CD4-positive, alpha-beta T cell treated with Interleukin-12 subunit alpha and Interleukin-12 subunit beta, for 1 hour (primary cell): ENCODE measurements around the gene PPP1R16B.
"Not testable (repeated sequence)": the region's sequence is repeated elsewhere in the genome, so short reads cannot be mapped to it uniquely, and the experiment has no call there.

Source experiments
- DNase-seq: peaks from one replicate; pipeline ENCODE4 v3.0.0-alpha.2; 2020

Gene PPP1R16B

GRCh38 chr20:38939686-38940085 lies 134.2 kb downstream of the PPP1R16B start:
- no peak for DNase-seq

DNA sequence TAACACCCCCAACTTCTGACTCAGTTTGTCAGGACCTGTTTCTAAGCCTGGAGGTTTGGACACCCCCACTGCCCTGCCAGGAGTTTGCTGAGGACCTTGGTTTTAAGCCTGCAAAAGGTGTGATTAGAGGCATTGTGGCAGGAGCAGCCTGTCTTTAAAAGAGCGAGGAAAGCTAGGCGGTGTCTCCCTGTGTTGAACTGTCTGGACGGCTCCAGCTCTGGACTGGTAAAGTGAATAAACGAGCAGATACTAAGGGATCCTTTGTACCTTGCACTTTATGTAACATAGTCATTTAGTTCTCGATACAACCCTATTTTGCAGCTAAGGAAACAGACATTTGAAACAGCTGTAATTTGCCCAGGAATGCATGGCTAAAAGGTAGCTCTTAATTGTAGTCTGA lies 135.1 kb downstream of the PPP1R16B start:
- no peak for DNase-seq

GRCh38 chr20:38941726-38942389 lies 136.4 kb downstream of the PPP1R16B start:
- DNase-seq: no peak

DNA sequence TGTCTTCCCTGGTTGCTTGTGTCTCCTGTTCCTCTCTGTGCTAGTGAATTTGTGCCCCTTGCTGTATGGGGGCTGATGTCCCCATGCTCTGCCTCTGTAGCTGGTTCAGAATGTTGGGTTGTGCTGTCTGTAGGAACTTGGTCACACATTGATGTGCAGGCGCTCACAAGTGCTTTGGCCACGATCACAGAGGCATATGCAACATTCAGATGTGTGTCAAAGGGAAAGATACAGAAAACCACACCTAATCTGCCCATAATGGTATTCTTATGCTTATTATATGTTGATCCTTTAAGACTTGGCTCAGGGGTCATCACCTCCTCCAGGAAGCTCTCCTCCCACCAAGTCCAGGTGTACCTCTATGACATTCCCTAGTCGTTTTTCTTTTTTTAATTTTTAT lies 139.5 kb downstream of the PPP1R16B start:
- no peak for DNase-seq

- DNase-seq: no peak
These were observed 141.3 kb downstream of the PPP1R16B start for GRCh38 chr20:38946836-38947235.

GRCh38 chr20:38947931-38948362 lies 142.4 kb downstream of the PPP1R16B start:
- no peak for DNase-seq

DNA sequence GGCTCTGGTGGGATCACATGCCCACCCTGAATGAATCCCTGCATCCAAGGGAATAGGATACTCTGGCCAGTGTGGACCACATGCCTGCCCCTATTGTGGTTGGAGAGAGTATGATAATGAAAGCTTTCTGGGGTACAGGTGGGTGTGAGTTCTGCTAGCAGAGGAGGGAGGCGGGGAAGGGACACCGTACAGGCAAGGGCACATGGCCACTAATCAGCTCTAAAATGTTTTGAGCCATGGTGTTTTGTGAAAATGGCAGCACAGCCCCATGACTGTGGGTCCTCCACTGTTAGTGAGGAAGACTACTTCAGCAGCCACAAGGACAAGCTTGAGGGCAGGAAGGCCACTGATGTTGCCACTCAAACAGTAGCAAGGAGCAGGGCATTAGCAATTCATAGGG lies 144.8 kb downstream of the PPP1R16B start:
- no peak for DNase-seq

DNA sequence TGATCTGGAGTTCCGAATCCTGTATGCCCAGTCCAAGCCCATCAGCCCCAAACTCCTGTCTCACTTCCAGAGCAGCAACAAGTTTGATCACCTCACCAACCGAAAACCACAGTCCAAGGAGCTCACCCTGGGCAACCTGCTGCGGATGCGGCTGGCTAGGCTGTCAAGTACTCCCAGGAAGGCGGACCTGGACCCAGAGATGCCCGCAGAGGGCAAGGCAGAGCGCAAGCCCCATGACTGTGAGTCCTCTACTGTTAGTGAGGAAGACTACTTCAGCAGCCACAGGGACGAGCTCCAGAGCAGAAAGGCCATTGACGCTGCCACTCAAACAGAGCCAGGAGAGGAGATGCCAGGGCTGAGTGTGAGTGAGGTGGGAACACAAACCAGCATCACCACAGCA lies 146.1 kb downstream of the PPP1R16B start:
- DNase-seq: no peak

GRCh38 chr20:38952153-38952552 lies 146.7 kb downstream of the PPP1R16B start:
- no peak for DNase-seq

DNA sequence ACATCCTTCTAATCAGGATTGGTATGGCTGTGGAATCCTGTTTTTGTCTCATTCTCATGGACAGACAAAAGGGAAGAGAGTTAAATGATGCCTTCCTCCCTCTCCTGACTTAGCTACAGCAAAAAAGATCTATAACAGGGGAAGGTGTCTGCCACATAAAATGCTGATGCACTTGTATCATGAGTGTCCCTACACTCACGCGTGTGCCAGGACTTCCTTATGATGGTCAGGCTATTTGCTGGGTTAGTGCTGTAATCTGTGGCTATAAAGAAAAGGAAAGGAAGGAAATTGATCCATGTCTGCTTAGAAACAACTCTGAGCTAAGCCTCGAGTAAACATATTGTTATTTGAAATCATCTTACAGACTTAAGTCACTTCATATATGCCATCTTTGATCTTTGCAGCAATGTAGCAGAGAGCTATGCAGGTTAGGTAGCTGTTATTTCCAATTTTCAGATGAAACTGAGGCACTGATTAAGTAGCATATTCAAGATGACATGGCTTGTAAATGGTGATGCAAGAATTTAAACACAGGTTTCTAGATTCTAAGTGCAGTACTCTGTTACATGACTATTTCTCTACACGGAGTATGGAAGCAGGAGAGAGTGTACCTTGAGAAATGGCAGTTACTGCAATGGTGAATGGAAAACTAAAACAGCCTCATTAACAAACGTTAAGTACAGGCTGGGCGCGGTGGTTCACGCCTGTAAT lies 148.3 kb downstream of the PPP1R16B start:
- DNase-seq: no peak

- DNase-seq: no peak
These were observed 151.9 kb downstream of the PPP1R16B start for GRCh38 chr20:38957235-38957876.

DNA sequence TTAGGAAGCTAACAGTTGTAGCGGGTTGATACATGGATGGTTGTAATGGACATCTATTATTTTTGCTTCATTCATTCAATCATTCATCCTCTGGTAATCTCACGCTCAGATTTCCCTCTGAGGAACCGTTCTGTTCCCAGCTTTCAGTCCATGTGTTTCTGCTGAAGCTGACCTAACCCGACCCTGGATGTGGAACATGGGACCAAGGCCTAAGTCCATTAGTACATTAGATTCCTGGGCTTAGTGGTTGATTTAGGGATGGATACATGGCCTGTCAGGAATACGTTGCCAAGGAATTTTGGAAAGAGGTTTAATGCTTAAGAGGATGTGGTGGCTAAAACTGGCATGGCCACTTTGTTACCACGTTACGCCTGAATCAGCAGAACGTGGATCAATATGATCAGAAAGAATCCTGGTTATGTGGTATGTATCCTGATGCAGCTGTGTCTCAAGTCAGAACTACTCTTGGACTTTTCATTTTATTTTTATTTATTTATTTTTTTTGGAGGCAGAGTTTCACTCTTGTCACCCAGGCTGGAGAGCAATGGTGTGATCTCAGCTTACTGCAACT lies 152.5 kb downstream of the PPP1R16B start:
- DNase-seq: no peak

DNA sequence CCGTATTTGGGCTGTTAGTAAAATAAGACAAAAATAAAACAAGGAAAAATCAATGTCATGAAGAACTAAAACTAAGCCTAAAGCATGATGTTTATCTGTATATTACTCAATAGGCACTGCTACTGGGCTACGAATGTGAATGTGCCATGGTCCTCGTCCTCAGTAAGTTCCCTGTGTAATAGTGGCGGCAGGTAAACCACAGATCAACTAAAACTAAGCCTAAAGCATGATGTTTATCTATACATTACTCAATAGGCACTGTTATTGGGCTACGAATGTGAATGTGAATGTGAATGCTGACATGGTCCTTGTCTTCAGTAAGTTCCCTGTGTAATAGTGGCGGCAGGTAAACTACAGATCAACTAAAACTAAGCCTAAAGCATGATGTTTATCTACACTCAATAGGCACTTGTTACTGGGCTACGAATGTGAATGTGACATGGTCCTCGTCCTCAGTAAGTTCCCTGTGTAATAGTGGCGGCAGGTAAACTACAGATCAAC lies 154.7 kb downstream of the PPP1R16B start:
- DNase-seq: not testable (repeated sequence)

DNA sequence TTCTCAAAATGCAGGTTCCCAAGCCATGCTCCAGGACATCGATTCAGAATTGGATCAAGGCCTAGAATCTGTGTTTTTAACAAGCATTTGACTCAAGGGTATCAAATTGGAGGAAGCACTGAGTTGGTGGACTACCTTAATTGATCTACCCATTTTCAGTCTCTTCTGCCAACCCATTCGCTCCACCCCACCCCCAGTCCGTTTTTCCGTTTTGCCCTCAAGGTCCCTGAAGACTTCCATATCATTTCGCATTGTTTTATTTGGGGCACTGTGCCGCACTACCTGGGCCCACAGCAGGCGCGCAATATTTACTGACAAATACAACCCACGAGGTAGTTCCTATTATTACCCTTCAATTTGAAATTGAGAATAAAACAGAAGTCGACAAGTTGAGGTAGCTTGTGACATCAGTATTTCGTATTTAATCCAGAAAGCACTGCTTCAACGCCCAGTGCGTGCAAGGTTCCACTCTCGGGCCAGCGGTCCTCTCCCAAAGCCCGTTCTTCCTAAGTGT lies 156.1 kb downstream of the PPP1R16B start:
- no peak for DNase-seq

DNA sequence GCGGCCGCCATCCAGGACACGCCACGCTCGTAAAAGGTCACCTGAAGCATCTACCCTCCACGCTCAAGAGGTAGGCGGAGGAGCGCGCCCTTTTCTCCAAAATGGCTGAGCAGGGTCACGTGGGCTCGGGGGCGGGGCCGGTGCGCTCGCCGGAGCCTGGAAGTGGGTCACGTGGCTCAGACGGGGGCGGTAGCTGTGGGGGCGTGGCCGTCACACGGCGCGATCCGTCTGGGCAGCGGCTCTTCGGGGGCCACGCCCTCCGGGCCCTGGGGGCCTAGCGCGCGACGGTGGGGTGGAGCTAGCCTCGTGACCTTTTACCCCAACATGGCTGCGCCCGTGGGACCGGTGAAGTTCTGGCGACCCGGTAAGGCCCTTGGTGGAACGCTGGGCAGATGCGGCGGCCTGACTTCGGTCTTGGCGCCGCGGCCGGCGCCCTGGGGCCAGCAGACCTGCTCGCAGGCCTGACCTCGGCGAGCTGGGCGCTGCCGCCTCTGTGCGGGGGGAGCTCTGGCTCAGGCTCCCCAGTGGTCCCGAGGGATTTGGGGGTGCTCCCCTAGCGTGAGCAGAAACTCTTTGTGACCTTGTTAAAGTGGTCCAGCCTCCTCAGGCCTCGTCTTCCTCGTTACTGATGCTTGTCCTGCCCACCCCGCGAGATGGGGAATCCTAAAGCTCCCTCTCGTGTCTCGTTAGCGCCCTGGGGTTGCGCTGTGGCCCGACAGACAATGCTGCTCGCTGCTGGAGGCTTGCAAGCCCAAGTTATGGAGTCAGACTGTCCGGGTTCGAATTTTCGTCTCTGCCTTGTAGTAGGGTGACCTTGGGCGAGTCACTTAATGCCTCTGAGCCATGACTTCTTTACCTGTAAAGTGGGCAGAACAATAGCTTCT lies 156.8 kb downstream of the PPP1R16B start, which contains the start of gene DHX35:
DHX35 (plus strand) TSS at position 301 of the 884 bp plus-strand sequence; CDS start at position 325, 24 bp downstream.
- peak; percentile 99 for DNase-seq

- DNase-seq: no peak
These were observed 157.5 kb downstream of the PPP1R16B start for GRCh38 chr20:38962928-38963401.

DNA sequence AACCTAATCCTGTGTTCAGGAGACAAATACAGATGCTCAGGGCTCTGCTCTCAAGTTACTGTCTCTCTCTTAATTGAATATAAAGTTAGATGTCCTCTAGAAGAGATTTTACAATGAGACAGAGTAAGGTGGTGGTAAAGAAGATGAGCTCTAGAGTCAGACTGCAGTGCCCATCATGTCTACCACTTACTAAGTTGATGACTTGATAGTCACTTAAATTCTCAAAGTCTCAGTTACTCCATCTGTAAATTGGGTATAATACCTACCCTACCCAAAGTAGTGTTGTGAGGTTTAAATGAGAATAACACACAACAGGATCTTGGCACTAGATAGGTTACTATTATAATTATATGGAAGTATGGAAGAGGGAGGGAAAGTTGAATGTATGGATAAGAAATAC lies 158.2 kb downstream of the PPP1R16B start:
- DNase-seq: no peak

- no peak for DNase-seq
These were observed 159.8 kb downstream of the PPP1R16B start for GRCh38 chr20:38965264-38965663.

DNA sequence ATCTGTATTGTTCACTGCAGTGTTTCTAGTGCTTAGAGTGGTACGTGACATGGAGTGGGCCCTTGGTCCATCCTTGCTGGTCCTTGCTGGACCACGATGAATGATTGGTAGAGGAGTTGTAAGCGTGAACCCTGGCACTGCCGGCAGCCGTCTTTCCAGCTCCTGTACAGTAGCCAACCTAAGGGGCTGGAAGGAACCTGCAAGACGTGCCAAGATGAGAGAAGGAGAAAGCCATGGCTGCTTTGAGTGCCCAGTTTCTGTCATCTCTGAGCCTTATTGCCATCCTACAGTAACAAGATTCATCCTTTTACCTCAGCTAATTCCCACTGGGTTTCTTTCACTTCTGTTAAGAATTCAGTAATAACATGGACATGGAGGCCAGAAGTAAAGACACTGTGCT lies 162.6 kb downstream of the PPP1R16B start:
- no peak for DNase-seq

DNA sequence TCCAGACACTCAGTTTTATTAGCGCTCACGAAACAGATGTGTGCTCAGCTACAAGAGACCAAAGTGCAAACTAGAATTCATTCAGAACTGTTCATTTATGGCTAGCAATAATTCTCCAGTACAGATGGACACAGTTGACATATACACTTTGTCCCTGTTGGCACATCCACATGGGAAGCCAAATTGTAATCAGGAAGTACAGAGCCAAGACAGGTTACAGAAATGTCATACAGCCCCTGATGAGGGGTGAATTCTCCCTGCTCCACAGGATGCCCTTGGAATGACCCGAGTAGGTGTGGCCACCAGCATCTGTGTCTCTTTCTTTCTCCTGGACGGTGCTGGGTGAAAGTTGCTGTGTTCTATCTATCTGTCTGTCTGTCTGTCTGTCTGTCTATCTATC lies 164.2 kb downstream of the PPP1R16B start:
- DNase-seq: no peak

- DNase-seq: no peak
These were observed 164.8 kb downstream of the PPP1R16B start for GRCh38 chr20:38970302-38970701.
